Choroid plexus epithelial cell (primary cell): ENCODE results near the gene EPB41L5.
A peak's percentile ranks its signal among the peaks of the same experiment; 100 is the strongest.
"Not testable (repeated sequence)": the region's sequence is repeated elsewhere in the genome, so short reads cannot be mapped to it uniquely, and the experiment has no call there.

Experiments
- DNase-seq: peaks from one replicate; pipeline ENCODE4 v3.0.0-alpha.2; 2010; ENCODE audit warnings: low read depth
- H3K4me3 ChIP-seq: 2 replicates; pipeline ENCODE4 v1.5.1; 2011; ENCODE audit warnings: low read depth, mild to moderate bottlenecking, control low read depth, low read length, moderate library complexity
- TF ChIP-seq, protein P1 (sequence below): conservative IDR thresholded peaks from 2 replicates; pipeline ENCODE4 v1.5.1; 2011; ENCODE audit warnings: low read depth, mild to moderate bottlenecking, control low read depth, inconsistent platforms, low read length, moderate library complexity

EPB41L5 gene

DNA sequence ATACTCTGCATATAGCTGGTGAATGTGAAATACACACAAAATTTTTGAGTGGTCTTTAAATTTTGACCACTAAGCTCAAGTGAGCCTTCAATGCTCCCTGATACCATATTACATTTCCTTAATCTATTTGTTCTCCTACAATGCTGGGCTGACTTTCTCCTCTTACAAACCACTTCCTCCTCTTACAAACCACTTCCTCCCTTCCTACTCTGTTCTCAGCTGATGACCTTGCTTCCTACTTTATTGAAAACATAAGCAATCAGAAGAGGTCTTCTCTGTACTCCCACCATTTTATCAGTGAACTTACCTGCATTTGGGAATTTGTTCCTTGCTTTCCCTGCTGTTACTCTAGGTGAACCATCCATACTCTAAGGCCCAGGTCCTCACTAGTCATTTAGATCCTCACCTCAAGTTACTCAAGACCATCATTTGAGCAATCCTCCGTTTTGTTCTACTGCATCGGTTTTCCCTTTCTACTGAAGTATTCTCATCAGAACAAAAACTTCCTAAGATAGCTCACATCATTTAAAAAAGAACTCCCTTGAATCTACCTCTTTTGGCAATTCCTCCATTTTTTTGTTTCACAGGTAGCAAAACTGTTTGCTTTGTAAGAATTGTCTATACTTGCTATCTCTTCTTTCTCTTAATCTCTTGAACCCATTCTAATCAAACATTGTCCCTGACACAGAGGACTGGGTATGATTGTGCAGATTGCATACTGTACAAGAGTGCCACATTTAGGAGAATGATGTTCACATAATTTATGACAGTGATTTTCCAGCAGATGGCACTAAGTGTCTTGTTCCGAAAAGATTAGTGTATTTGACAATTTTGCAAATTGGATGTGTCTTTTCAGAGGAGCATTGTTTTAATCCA lies 96.5 kb downstream of the EPB41L5 start:
- TF ChIP-seq, protein P1, sequence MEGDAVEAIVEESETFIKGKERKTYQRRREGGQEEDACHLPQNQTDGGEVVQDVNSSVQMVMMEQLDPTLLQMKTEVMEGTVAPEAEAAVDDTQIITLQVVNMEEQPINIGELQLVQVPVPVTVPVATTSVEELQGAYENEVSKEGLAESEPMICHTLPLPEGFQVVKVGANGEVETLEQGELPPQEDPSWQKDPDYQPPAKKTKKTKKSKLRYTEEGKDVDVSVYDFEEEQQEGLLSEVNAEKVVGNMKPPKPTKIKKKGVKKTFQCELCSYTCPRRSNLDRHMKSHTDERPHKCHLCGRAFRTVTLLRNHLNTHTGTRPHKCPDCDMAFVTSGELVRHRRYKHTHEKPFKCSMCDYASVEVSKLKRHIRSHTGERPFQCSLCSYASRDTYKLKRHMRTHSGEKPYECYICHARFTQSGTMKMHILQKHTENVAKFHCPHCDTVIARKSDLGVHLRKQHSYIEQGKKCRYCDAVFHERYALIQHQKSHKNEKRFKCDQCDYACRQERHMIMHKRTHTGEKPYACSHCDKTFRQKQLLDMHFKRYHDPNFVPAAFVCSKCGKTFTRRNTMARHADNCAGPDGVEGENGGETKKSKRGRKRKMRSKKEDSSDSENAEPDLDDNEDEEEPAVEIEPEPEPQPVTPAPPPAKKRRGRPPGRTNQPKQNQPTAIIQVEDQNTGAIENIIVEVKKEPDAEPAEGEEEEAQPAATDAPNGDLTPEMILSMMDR, result peak; percentile 56
- DNase-seq, result peak; percentile 76
- H3K4me3 ChIP-seq, result no peak overlapping the region

DNA sequence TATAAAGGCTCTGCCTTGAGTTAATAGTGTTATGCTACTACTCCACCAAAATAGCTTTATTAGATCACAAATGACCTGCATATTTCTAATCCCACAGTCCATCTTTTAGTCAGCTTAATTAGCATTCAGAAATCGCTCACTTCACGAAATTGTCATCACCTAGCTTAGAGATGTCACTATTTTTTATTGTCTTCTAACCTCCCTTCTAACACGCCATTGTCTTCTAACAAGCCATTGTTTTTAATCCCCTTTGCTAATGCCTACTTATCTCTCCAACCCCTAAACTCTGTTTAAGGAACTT lies 97.1 kb downstream of the EPB41L5 start:
- no peak for DNase-seq
- no peak overlapping the region for H3K4me3 ChIP-seq
- TF ChIP-seq, protein P1, result no peak

DNA sequence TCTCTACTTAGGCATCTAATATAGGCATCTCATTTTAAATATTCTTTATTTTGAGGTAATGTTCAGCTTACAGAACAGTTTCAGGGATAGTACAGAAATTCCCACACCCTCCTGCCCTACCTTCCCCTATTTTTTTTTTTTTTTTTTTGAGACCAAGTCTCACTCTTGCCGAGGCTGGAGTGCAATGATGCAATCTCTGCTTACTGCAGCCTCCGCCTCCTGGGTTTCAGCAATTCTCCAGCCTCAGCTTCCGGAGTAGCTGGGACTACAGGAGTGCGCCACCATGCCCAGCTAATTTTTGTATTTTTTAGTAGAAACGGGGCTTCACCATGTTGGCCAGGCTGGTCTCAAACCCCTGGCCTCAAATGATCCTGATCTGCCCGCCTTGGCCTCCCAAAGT lies 97.6 kb downstream of the EPB41L5 start:
- H3K4me3 ChIP-seq, result no peak overlapping the region
- TF ChIP-seq, protein P1, result no peak
- DNase-seq, result peak; percentile 49

DNA sequence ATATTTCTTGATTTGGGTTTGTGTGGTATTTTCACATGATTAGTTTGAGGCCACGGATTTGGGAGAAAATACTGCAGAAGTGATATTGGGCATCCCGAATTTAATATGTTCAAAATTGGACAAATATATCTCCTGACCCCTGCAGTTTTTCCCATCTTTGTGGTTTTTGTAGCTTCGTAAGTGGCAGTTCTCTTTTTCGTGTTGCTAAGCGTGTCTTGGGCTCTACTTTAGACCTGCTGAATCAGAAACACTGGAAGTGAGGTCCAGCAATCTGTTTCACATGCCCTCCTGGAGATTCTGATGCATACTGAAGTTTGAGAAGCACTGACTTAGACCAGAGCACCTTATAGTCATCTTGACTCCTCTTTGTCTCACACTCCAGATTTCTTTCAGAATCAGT lies 98.3 kb downstream of the EPB41L5 start:
- DNase-seq, result no peak
- H3K4me3 ChIP-seq, result no peak overlapping the region
- TF ChIP-seq, protein P1, result no peak

DNA sequence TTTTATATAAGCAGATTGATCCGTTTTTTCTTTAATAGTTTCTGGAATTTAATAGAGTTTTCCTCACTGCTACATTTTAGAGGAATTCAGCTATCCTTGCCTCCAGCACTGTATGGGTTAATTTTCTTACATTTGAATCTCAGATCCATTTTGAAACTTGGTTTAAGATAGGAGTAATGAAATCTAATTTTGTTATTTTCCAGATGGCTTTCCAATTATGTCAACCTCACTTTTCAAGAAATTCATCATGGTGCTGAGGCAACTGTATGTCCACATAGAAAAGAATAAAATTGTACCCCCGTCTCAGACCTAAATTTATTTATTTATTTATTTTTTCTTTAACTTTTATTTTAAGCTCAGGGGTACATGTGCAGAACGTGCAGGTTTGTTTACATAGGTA lies 105.1 kb downstream of the EPB41L5 start:
- no peak overlapping the region for H3K4me3 ChIP-seq
- DNase-seq, result no peak
- TF ChIP-seq, protein P1, result no peak

DNA sequence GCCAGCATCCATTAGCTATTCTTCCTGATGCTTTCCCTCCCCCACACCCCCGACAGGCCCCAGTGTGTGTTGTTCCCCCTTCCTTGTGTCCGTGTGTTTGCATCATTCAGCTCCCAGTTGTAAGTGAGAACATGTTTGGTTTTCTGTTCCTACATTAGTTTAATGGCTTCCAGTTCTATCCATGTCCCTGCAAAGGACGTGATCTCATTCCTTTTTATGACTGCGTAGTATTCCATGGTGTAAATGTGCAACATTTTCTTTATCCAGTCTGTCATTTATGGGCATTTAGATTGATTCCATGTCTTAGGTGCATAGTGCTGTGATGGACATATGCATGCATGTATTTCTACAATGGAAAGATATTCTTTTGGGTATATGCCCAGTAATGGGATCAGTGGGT lies 105.6 kb downstream of the EPB41L5 start:
- TF ChIP-seq, protein P1, result no peak
- no peak overlapping the region for H3K4me3 ChIP-seq
- no peak for DNase-seq

DNA sequence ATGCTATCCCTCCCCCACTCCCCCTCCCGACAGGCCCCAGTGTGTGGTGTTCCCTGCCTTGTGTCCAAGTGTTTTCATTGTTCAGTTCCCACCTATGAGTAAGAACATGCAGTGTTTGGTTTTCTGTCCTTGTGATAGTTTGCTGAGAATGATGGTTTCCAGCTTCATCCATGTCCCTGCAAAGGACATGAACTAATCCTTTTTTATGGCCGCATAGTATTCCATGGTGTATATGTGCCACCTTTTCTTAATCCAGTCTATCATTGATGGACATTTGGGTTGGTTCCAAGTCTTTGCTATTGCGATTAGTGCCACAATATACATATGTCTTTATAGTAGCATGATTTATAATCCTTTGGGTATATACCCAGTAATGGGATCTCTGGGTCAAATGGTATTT lies 108.5 kb downstream of the EPB41L5 start:
- DNase-seq, H3K4me3 ChIP-seq: not testable (repeated sequence)
